Activated T-helper 9 cell treated with anti-CD3 and anti-CD28 coated beads, Interleukin-2, amount 50 U/mL, for 16 hours (primary cell): ENCODE data around the gene MYOZ2.

Source experiments
- DNase-seq: peaks from one replicate; pipeline ENCODE4 v3.0.0-alpha.2; 2020; ENCODE audit warnings: low read depth

Gene MYOZ2

DNA sequence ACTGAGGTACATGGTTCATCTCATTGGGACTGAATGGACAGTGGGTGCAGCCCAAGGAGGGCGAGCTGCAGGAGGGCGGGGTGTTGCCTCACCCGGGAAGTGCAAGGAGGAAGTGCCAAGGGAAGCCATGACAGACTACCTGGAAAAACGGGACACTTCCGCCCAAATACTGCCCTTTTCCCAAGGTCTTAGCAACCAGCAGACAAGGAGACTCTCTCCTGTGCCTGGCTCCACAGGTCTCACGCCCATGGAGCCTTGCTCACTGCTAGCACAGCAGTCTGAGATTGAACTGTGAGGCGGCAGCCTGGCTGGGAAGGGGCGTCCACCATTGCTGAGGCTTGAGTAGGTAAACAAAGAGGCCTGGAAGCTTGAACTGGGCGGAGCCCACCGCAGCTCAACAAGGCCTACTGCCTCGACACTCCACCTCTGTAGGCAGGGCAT lies 62.2 kb downstream of the MYOZ2 start:
- no peak for DNase-seq

GRCh38 chr4:119204916-119205315 lies 69.3 kb downstream of the MYOZ2 start:
- DNase-seq = no peak

DNA sequence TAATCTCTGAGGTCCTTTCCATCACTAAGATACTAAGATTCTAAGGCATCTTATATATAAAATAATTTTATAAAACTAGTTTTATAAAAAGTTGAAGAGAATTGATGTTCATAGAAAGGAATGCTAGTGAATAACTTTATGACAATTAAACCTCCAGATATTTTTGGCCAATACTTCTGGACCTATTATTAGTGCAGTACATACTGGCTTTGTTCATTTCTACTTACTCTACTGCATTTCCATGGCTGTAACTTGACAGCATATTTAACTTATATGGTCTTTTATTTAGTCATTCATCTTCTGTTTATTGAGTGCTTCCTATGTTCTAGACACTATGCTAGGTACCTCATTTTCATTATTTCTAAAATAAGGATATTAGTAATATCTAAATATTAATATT lies 70.1 kb downstream of the MYOZ2 start:
- no peak for DNase-seq

- no peak for DNase-seq
Measured at GRCh38 chr4:119206178-119206577, 70.5 kb downstream of the MYOZ2 start.

GRCh38 chr4:119207051-119207450 lies 71.4 kb downstream of the MYOZ2 start:
- no peak for DNase-seq

GRCh38 chr4:119209077-119209476 lies 73.4 kb downstream of the MYOZ2 start:
- DNase-seq = peak; percentile 5

DNA sequence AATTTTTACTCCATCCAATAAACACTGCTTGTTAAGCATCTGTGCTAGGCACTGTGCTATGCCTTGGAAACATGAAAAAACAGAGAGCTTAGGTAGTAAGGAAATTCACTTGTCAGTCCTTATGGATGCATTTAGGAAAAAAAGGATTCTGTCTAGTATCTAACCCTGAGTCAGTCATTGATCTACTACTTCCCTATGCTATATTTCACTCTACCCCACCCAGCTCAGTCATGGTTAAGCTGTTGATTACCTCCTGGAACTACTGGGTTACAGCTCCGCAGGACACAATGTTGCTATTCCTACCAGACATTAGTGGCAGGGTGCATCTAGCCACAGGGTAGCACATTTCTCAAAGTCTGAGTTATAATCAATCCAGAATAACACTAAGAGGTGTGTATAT lies 74.0 kb downstream of the MYOZ2 start:
- no peak for DNase-seq

DNA sequence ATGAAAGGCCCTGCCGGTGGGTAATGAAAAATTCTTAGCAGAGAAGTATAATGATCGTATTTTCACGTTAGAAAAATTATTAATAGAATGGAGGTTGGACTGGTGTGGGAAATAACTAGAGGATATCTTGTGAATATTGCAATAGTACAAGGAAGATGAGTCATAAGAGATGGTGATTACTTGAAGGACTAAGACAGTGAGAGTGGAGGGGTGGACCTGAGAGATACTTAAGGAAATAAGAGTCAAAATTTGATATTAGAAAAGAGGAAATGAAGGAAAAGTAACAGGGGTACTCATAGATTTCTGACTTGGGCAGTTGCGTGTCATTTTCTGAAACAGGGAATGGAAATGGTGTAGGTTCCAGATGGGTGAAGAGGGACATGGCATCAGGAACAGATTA lies 75.1 kb downstream of the MYOZ2 start:
- no peak for DNase-seq

GRCh38 chr4:119211867-119212233 lies 76.2 kb downstream of the MYOZ2 start:
- no peak for DNase-seq

GRCh38 chr4:119212234-119212963 lies 76.8 kb downstream of the MYOZ2 start, which contains the start of gene USP53:
Gene USP53 (plus strand): TSS chr4:119212713. CDS start chr4:119239760, 27,047 bp downstream.
- peak; percentile 97 for DNase-seq

- peak; percentile 52 for DNase-seq
Measured at GRCh38 chr4:119212964-119213606, 77.5 kb downstream of the MYOZ2 start.

DNA sequence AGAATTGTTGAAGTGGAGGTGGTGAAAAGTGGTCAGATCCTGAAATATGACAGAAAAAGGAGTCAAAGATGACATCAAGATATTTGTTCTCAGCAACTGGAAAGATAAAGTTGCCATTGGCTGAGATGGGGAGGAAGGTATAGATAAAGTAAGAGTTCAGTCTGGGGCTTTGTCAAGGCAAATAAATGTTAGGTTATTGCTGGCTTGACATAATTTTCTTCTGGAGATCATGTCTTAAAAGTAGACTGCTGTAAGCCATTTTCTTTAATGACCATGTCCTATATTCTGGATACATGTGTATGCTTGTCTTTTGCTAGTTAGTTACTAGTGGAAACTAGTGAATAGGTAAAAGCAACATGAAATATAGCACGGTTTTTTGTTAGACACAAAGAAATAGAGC lies 82.5 kb downstream of the MYOZ2 start:
- no peak for DNase-seq

DNA sequence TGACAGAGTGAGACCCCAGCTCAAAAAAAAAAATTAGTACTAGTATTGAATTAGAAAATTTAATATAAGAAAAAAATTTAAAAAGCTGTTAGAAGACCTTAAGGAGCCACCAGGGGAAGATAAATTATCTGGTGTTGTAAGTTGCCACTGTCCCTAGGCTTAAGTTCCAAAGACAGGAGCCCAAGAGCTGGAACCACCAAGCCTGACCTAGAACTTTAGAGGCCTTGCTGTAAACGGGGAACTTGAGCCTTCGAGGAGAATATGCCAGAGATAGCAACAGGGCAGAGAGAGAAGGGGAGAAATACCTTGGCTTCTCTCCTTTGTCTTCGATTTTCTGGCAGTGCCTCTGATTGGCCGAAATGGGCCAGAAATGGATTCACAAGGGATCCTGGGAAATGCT lies 85.8 kb downstream of the MYOZ2 start:
- no peak for DNase-seq

GRCh38 chr4:119227690-119228089 lies 92.1 kb downstream of the MYOZ2 start:
- no peak for DNase-seq

- no peak for DNase-seq
Measured at GRCh38 chr4:119228406-119228805, 92.8 kb downstream of the MYOZ2 start.

DNA sequence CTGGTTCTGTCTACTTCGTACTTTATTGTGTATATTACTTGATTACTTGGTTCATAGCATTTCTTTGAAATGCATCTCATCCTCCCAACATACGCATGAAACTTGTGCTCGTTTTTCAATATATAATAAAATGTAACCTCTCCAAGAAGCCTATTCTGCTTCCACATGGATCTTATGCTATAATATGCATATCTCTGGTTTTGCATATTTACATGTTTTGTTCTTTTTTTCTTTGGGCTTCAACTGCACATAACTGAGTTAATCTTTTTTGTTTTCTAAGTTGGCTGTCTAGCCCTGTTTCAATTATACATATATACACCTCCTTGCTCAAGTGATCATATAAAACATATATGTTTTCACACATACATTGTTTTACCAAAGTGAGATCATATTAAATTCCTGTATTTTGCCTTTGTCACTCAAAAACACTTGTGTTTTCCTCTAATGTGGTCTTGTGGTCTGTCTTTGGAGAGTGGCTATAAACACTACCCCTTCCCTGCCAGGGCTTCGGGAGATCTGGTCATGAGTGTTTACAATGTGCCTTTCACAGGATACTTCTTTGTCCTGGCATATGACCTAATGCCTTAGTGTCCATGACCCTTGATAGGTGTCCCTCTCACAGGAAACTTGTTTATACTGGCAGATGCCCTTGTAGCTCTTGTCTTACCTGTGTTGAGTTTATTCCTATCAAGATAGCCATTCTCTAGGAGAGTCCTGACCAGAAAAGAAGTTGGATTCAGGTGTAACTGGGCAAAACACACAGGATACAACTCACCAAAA lies 94.5 kb downstream of the MYOZ2 start:
- no peak for DNase-seq

DNA sequence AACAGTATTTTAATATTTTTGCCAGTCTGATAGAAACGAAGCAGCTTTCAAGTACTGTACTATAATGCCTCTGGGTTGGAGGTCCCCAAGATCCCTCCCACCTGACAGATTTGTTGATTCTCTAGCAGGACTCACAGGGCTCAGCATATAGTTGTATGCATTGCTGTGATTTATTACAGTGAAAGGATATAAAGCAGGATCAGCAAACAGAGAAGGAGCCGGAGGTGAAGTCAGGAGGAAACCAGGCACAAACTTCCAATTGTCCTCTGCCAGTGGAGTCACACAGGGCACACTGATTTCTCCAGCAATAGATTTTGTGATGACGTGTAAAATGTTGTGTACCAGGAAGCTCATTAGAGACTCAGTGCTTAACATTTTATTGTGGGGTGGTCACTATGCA lies 95.9 kb downstream of the MYOZ2 start:
- no peak for DNase-seq

- DNase-seq = no peak
Measured at GRCh38 chr4:119232286-119232685, 96.7 kb downstream of the MYOZ2 start.

- no peak for DNase-seq
Measured at GRCh38 chr4:119233191-119233590, 97.6 kb downstream of the MYOZ2 start.

DNA sequence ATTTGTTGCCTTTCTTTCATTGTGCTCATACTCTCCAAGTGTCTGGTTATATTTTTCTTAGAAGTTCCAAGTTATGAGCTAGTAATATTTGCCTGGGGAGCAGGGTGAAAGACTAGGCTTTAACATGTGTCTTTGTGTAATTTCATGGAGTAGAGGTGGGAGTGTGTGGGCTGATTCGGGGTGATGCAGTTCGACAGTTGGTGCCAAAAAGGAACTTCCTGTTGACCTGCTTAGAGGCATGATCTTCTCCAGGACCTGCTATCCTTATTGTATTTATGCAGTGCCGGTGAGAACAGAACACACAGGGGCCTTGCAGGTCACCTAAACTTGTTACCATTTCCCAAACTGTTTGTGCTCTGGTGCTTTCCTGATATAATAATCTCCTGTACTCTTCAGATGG lies 98.1 kb downstream of the MYOZ2 start:
- DNase-seq = no peak

GRCh38 chr4:119237201-119237600 lies 101.6 kb downstream of the MYOZ2 start:
- no peak for DNase-seq
